H1 (cell line): ENCODE data around the gene ARHGAP6. TPM values are rescaled to one million over a fixed set of nuclear protein-coding genes. Genes with fewer than 3 reads are reported as not detected.

Experiments used
- CTCF ChIA-PET: fragments of 300-600 bp; sonication (Branson Sonifier 250); formaldehyde crosslinking; loops from one replicate; lab custom pipeline; 2021; ENCODE audit not compliant: partially characterized antibody; lab: Charles Lee
- POLR2A ChIA-PET: fragments of 300-600 bp; sonication (Branson Sonifier 250); formaldehyde crosslinking; loops from one replicate; lab custom pipeline; 2021; ENCODE audit warnings: inconsistent platforms; ENCODE audit not compliant: partially characterized antibody; lab: Charles Lee
- DNase-seq, 2 experiments: peaks; one replicate each; pipeline versions ENCODE4 v3.0.0 to v3.0.0-alpha.2; 2010 to 2022; ENCODE audit warnings: low spot score in 2 of 2, low read depth in 1 of 2, mixed read lengths in 1 of 2
- FAIRE-seq: peaks from 2 replicates; lab custom pipeline; 2011; peaks lifted over from hg19 to GRCh38; lab: Jason Lieb, UNC
- H2AFZ ChIP-seq: 2 replicates; pipeline ENCODE4 v1.8.1; 2012; ENCODE audit warnings: low read length, inconsistent platforms
- H2AK5ac ChIP-seq: 2 replicates; pipeline ENCODE4 v1.6.1; 2013; ENCODE audit warnings: low read depth, low read length
- H2BK120ac ChIP-seq: replicated peaks from 2 replicates; pipeline ENCODE3; 2013; ENCODE audit warnings: low read depth, low read length, inconsistent platforms
- H2BK12ac ChIP-seq: 2 replicates; pipeline ENCODE4 v1.6.1; 2013; ENCODE audit warnings: low read depth, low read length
- H2BK15ac ChIP-seq: 2 replicates; pipeline ENCODE4 v1.6.1; 2013; ENCODE audit warnings: low read length
- H2BK20ac ChIP-seq: 2 replicates; pipeline ENCODE4 v1.6.1; 2013; ENCODE audit warnings: low read length
- H2BK5ac ChIP-seq: 2 replicates; pipeline ENCODE4 v1.6.1; 2013; ENCODE audit warnings: low read depth, low read length
- H3K14ac ChIP-seq: 2 replicates; pipeline ENCODE4 v1.6.1; 2013; ENCODE audit warnings: inconsistent platforms; ENCODE audit not compliant: insufficient read length
- H3K18ac ChIP-seq: 2 replicates; pipeline ENCODE4 v1.6.1; 2013; ENCODE audit warnings: low read length; ENCODE audit errors: extremely low read depth
- H3K23ac ChIP-seq: 2 replicates; pipeline ENCODE4 v1.6.1; 2013; ENCODE audit warnings: inconsistent platforms; ENCODE audit not compliant: insufficient read length
- H3K23me2 ChIP-seq: 2 replicates; pipeline ENCODE4 v1.6.1; 2013; ENCODE audit warnings: low read depth, low read length
- H3K27ac ChIP-seq: 2 replicates; pipeline ENCODE4 v1.6.1; 2011; ENCODE audit warnings: low read depth, low read length, inconsistent platforms
- H3K27me3 ChIP-seq, 4 experiments: replicated peaks in 1 of 4; 1 replicate in 1 of 4; 2 replicates in 3 of 4; pipeline versions ENCODE4 v1.6.1 to v1.8.1; 2011 to 2013; ENCODE audit warnings: low read length in 3 of 4, mild to moderate bottlenecking in 3 of 4, inconsistent platforms in 2 of 4, mixed read lengths in 2 of 4, moderate library complexity in 1 of 4; ENCODE audit not compliant: control insufficient read depth in 3 of 4, insufficient read depth in 3 of 4; ENCODE audit errors: extremely low read depth in 1 of 4
- H3K36me3 ChIP-seq, 4 experiments: 2 replicates each; pipeline versions ENCODE4 v1.6.1 to v1.8.1; 2011 to 2013; ENCODE audit warnings: mild to moderate bottlenecking in 4 of 4, low read length in 3 of 4, moderate library complexity in 2 of 4, control low read depth in 1 of 4, inconsistent platforms in 1 of 4; ENCODE audit not compliant: insufficient read depth in 4 of 4, control insufficient read depth in 2 of 4
- H3K4ac ChIP-seq: replicated peaks from 2 replicates; pipeline ENCODE3; 2013; ENCODE audit warnings: low read length, low read depth, mixed read lengths, inconsistent platforms; ENCODE audit not compliant: insufficient read length
- H3K4me1 ChIP-seq, 4 experiments: replicated peaks in 1 of 4; 1 replicate in 1 of 4; 2 replicates in 3 of 4; pipeline versions ENCODE4 v1.6.1 to v1.8.1; 2011 to 2013; ENCODE audit warnings: low read length in 3 of 4, inconsistent platforms in 2 of 4, mixed read lengths in 1 of 4; ENCODE audit not compliant: insufficient read depth in 4 of 4, control insufficient read depth in 3 of 4
- H3K4me2 ChIP-seq, 2 experiments: 2 replicates each; pipeline versions ENCODE4 v1.6.1 to v1.8.1; 2011 to 2013; ENCODE audit warnings: low read depth in 2 of 2, low read length in 2 of 2, control low read depth in 1 of 2, inconsistent platforms in 1 of 2, mild to moderate bottlenecking in 1 of 2; ENCODE audit not compliant: insufficient read depth in 1 of 2
- H3K4me3 ChIP-seq, 4 experiments: fragments of 200-600, 300-600 bp in 1 of 4; sonication (generic), shearing (Covaris generic), sonication (Bioruptor Twin) in 1 of 4; 2 replicates each; pipeline versions ENCODE4 v1.5.1 to v1.8.1; 2011 to 2016; ENCODE audit warnings: low read length in 4 of 4, low read depth in 3 of 4, control low read depth in 2 of 4, inconsistent platforms in 2 of 4, mild to moderate bottlenecking in 2 of 4, mixed read lengths in 1 of 4, moderate library complexity in 1 of 4; ENCODE audit not compliant: insufficient read depth in 2 of 4; ENCODE audit errors: extremely low read depth in 1 of 4
- H3K56ac ChIP-seq: replicated peaks from 2 replicates; pipeline ENCODE3; 2013; ENCODE audit warnings: low read depth, mild to moderate bottlenecking, mixed read lengths, low read length, inconsistent platforms; ENCODE audit not compliant: insufficient read length
- H3K79me1 ChIP-seq: 2 replicates; pipeline ENCODE4 v1.6.1; 2013; ENCODE audit warnings: low read depth, low read length, control low read depth
- H3K79me2 ChIP-seq, 2 experiments: 2 replicates each; pipeline versions ENCODE4 v1.6.1 to v1.8.1; 2012 to 2013; ENCODE audit warnings: low read length in 2 of 2, mild to moderate bottlenecking in 2 of 2, inconsistent platforms in 1 of 2; ENCODE audit not compliant: insufficient read depth in 2 of 2, control insufficient read depth in 1 of 2
- H3K9ac ChIP-seq, 4 experiments: replicated peaks in 1 of 4; 1 replicate in 1 of 4; 2 replicates in 3 of 4; pipeline versions ENCODE4 v1.6.1 to v1.8.1; 2011 to 2013; ENCODE audit warnings: low read depth in 3 of 4, low read length in 3 of 4, control low read depth in 2 of 4, mild to moderate bottlenecking in 2 of 4, moderate library complexity in 2 of 4, inconsistent platforms in 1 of 4; ENCODE audit errors: extremely low read depth in 1 of 4
- H3K9me3 ChIP-seq, 2 experiments: 2 replicates each; pipeline versions ENCODE4 v1.6.1 to v1.8.1; 2012 to 2013; ENCODE audit warnings: mild to moderate bottlenecking in 2 of 2, moderate library complexity in 2 of 2, control low read depth in 1 of 2, inconsistent platforms in 1 of 2, low read depth in 1 of 2, low read length in 1 of 2, mixed read lengths in 1 of 2; ENCODE audit not compliant: insufficient read depth in 2 of 2
- H4K20me1 ChIP-seq, 2 experiments: replicated peaks in 1 of 2; 2 replicates each; pipeline versions ENCODE3 to v1.8.1; 2011 to 2013; ENCODE audit warnings: inconsistent platforms in 2 of 2, low read length in 2 of 2, mild to moderate bottlenecking in 1 of 2; ENCODE audit not compliant: insufficient read depth in 2 of 2, control insufficient read depth in 1 of 2
- H4K5ac ChIP-seq: 2 replicates; pipeline ENCODE4 v1.6.1; 2013; ENCODE audit warnings: low read length, low read depth, mixed read lengths, inconsistent platforms; ENCODE audit not compliant: insufficient read length
- H4K8ac ChIP-seq: 2 replicates; pipeline ENCODE4 v1.8.0; 2013; ENCODE audit warnings: mild to moderate bottlenecking, moderate library complexity, low read length, inconsistent platforms; ENCODE audit not compliant: insufficient read depth; ENCODE audit errors: extremely low read depth
- H4K91ac ChIP-seq: replicated peaks from 2 replicates; pipeline ENCODE3; 2013; ENCODE audit warnings: low read length, mixed read lengths, inconsistent platforms; ENCODE audit not compliant: insufficient read length
- BCL11A ChIP-seq, 2 experiments: IDR thresholded peaks; one replicate each; pipeline ENCODE4 v1.6.1; 2011; ENCODE audit warnings: low read depth in 2 of 2, low read length in 2 of 2, mild to moderate bottlenecking in 2 of 2
- CHD1 ChIP-seq: IDR thresholded peaks from 2 replicates; pipeline ENCODE4 v1.6.1; 2012; ENCODE audit warnings: low read depth, low read length, improper control_type of control experiment
- E2F6 ChIP-seq: IDR thresholded peaks from 2 replicates; pipeline ENCODE4 v1.6.1; 2012; ENCODE audit warnings: inconsistent platforms
- FOSL1 ChIP-seq: IDR thresholded peaks from 2 replicates; pipeline ENCODE4 v1.6.1; 2011; ENCODE audit warnings: mild to moderate bottlenecking, low read depth, low read length, moderate library complexity; ENCODE audit not compliant: insufficient read depth
- POLR2AphosphoS5 ChIP-seq: IDR thresholded peaks from 2 replicates; pipeline ENCODE4 v1.6.1; 2011; ENCODE audit warnings: low read depth, low read length
- RAD21 ChIP-seq, 2 experiments: IDR thresholded peaks in 1 of 2; conservative IDR thresholded peaks in 1 of 2; 2 replicates each; pipeline ENCODE4 v1.6.1; 2011; ENCODE audit warnings: low read depth in 2 of 2, low read length in 2 of 2, improper control_type of control experiment in 1 of 2, inconsistent platforms in 1 of 2, mild to moderate bottlenecking in 1 of 2, moderate library complexity in 1 of 2
- RBBP5 ChIP-seq: IDR thresholded peaks from 2 replicates; pipeline ENCODE4 v1.7.1; 2012; ENCODE audit warnings: low read depth, mild to moderate bottlenecking, inconsistent platforms, low read length, moderate library complexity, borderline replicate concordance
- RNF2 ChIP-seq: fragments of 200-900, 300-1000 bp; sonication (generic); IDR thresholded peaks from 2 replicates; pipeline ENCODE4 v1.7.1; 2016; ENCODE audit warnings: borderline replicate concordance, low read depth, mild to moderate bottlenecking, antibody characterized with exemption, low read length; ENCODE audit not compliant: poor library complexity, severe bottlenecking; ENCODE audit errors: missing control alignments
- SIRT6 ChIP-seq: IDR thresholded peaks from one replicate; pipeline ENCODE4 v1.7.1; 2012; ENCODE audit warnings: low read length, inconsistent platforms
- TBP ChIP-seq: IDR thresholded peaks from 2 replicates; pipeline ENCODE4 v1.6.1; 2011; ENCODE audit warnings: low read depth, low read length, improper control_type of control experiment
- ZNF274 ChIP-seq: IDR thresholded peaks from 2 replicates; pipeline ENCODE4 v1.7.0; 2012; ENCODE audit warnings: low read length, borderline replicate concordance; ENCODE audit errors: extremely low read depth
- WGBS, 2 experiments: shearing (Covaris generic) in 1 of 2; methylation state at CpG; one replicate each; pipeline versions ENCODE4 v1.1.6 to v1.1.7; 2013 to 2015; ENCODE audit warnings: low lambda C conversion rate in 2 of 2, mixed read lengths in 2 of 2, inconsistent platforms in 1 of 2, low coverage in 1 of 2, missing lambda C conversion rate in 1 of 2; ENCODE audit not compliant: insufficient replicate concordance in 2 of 2, insufficient coverage in 1 of 2, insufficient read length in 1 of 2; ENCODE audit errors: extremely low coverage in 1 of 2, missing lambda C conversion rate in 1 of 2; 5-methylcytosine and 5-hydroxymethylcytosine counted together
- polyA plus RNA-seq, 7 experiments: library from polyadenylated mRNA; depleted of rRNA in 3 of 7; stranded (reverse) in 5 of 7; unstranded in 2 of 7; fragments of >200 nt in 5 of 7; fragments of 200-250 nt in 2 of 7; gene quantifications; 1 replicate in 5 of 7; 2 replicates in 1 of 7; 4 replicates in 1 of 7; pipeline versions ENCODE4 v1.2.1 to v1.2.3, GENCODE V29; 2011 to 2013; ENCODE audit warnings: missing spikeins in 2 of 7, mixed read lengths in 2 of 7
- total RNA-seq: library from RNA; stranded (reverse); fragmentation: NEBNext Ultra II Directional; extraction: Animal tissue kit (Norgen Biotek cat#: 25700); gene quantifications from 2 replicates; pipeline ENCODE4 v1.2.1, GENCODE V29; 2021

Gene ARHGAP6
- total and polyA plus RNA-seq, 2 of the 8 experiments (the other 6 are each of a cell fraction or from before 2014, with no cell fraction given), result 0.35 to 0.82 TPM

GRCh38 chrX:11319806-11320520 is 345.8 kb downstream of the ARHGAP6 start:
- no peak overlapping the region for H2BK5ac ChIP-seq
- no peak overlapping the region for H4K8ac ChIP-seq
- no peaks in the 10 kb centered on the region; a peak in 1 of 4 replicates for H3K9me3 ChIP-seq
- no peak overlapping the region for H3K4me3 ChIP-seq
- no peak overlapping the region for H2BK120ac ChIP-seq
- H3K18ac ChIP-seq, result no peak overlapping the region
- no peak overlapping the region for H3K9ac ChIP-seq
- H2BK20ac ChIP-seq, result no peak overlapping the region
- H3K23ac ChIP-seq, result no peak overlapping the region
- POLR2A ChIA-PET, result no interaction called here
- H4K91ac ChIP-seq, result no peak overlapping the region
- DNase-seq (no peak), FAIRE-seq (no peak)
- no peaks in the 10 kb centered on the region for H3K4me1 ChIP-seq
- H3K56ac ChIP-seq, result no peak overlapping the region
- no peaks in the 10 kb centered on the region for H3K23me2 ChIP-seq
- H3K14ac ChIP-seq, result no peak overlapping the region
- no peaks in the 10 kb centered on the region for H3K27me3 ChIP-seq
- WGBS, 2 experiments, result 84% methylated on average over 4 of the region's 7 CpGs; no CpG with 5 or more reads in 1 of the 2 experiments
- no peak overlapping the region for H2AK5ac ChIP-seq
- no peaks in the 10 kb centered on the region for H3K79me1 ChIP-seq
- H4K20me1 ChIP-seq, result no peaks in the 10 kb centered on the region
- H3K4me2 ChIP-seq, result no peak overlapping the region
- H2BK12ac ChIP-seq, result no peak overlapping the region
- no peak overlapping the region for H4K5ac ChIP-seq
- H3K36me3 ChIP-seq, result no peaks in the 10 kb centered on the region
- H2BK15ac ChIP-seq, result no peak overlapping the region
- CTCF ChIA-PET, result interaction anchor here (0.9 kb wide), 1 partner anchor 62 kb away, joined by 3 read pairs; no protein-coding TSS in a partner anchor
- no peak overlapping the region for H3K27ac ChIP-seq
- H2AFZ ChIP-seq, result no peak overlapping the region
- no peaks in the 10 kb centered on the region for H3K79me2 ChIP-seq
- H3K4ac ChIP-seq, result no peak overlapping the region
- no peak for TF ChIP-seq RBBP5
- no peak for TF ChIP-seq TBP
- TF ChIP-seq RAD21 (IDR thresholded peaks at IDR 0.05 in 1 of 2, conservative IDR thresholded peaks at IDR 0.05 in 1 of 2; ENCODE audit: low read depth in 2 of 2, low read length in 2 of 2), result no peak
- TF ChIP-seq SIRT6, result no peak
- TF ChIP-seq FOSL1, result no peak
- TF ChIP-seq RNF2, result no peak
- TF ChIP-seq BCL11A (IDR thresholded peaks at IDR 0.05; ENCODE audit: low read depth in 2 of 2, low read length in 2 of 2), result no peak
- TF ChIP-seq ZNF274, result no peak
- no peak for TF ChIP-seq CHD1
- TF ChIP-seq E2F6, result no peak
- no peak for TF ChIP-seq POLR2AphosphoS5
